GM10847 (cell line): Measurements from ENCODE around the gene KDELR3.

Experiments used
- POLR2A ChIP-seq: IDR thresholded peaks from 2 replicates; pipeline ENCODE4 v1.6.1; 2011; ENCODE audit not compliant: insufficient read length; ENCODE audit errors: extremely low read depth

The KDELR3 gene

GRCh38 chr22:38433871-38434270 is 34.0 kb upstream of the KDELR3 start:
- no peak for TF ChIP-seq POLR2A

GRCh38 chr22:38435010-38435409 is 32.9 kb upstream of the KDELR3 start:
- TF ChIP-seq POLR2A, result no peak

GRCh38 chr22:38435965-38436364 is 31.9 kb upstream of the KDELR3 start:
- TF ChIP-seq POLR2A, result no peak

- TF ChIP-seq POLR2A, result no peak
Observed at GRCh38 chr22:38436629-38437395, 31.1 kb upstream of the KDELR3 start.

GRCh38 chr22:38437416-38437815 is 30.5 kb upstream of the KDELR3 start:
- no peak for TF ChIP-seq POLR2A

- TF ChIP-seq POLR2A, result no peak
Observed at GRCh38 chr22:38440747-38441350, 27.0 kb upstream of the KDELR3 start.

- no peak for TF ChIP-seq POLR2A
Observed at GRCh38 chr22:38441620-38442287, 26.1 kb upstream of the KDELR3 start.

- no peak for TF ChIP-seq POLR2A
Observed at GRCh38 chr22:38442967-38443627, 24.8 kb upstream of the KDELR3 start.

GRCh38 chr22:38443628-38444521 is 24.0 kb upstream of the KDELR3 start:
- no peak for TF ChIP-seq POLR2A

- no peak for TF ChIP-seq POLR2A
Observed at GRCh38 chr22:38444783-38445182, 23.1 kb upstream of the KDELR3 start.

GRCh38 chr22:38446018-38446601 is 21.8 kb upstream of the KDELR3 start:
- TF ChIP-seq POLR2A, result no peak

GRCh38 chr22:38448945-38449745 is 18.8 kb upstream of the KDELR3 start:
- no peak for TF ChIP-seq POLR2A

- TF ChIP-seq POLR2A, result no peak
Observed at GRCh38 chr22:38449776-38450175, 18.1 kb upstream of the KDELR3 start.
